COLO668 (cell line): ENCODE measurements around the gene COL25A1.
"Not testable (repeated sequence)": the region's sequence is repeated elsewhere in the genome, so short reads cannot be mapped to it uniquely, and the experiment has no call there.

ENCODE experiments used
- DNase-seq: peaks from one replicate; lab custom pipeline; 2025; ENCODE audit not compliant: unreplicated experiment; lab: John Stamatoyannopoulos, UW

Gene COL25A1

DNA sequence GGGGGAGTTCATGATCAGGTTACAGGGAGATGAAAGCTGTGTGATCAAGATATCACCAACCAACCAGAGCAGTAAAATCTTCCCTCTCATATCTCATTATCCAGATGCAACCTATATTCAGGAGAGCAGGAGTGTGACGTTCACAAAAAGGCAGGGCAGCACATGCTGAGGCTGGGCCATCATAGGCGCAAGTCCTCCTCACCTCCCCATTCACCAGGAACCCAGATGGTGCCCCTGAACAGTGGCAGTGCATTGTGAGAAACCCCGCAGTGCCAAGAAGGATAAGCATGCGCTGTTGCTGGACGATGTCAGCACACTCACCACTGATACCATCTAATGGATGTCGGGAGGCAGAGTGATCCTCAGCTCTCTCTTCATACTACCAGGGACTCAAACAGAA lies 170.9 kb downstream of the COL25A1 start:
- DNase-seq = no peak

DNA sequence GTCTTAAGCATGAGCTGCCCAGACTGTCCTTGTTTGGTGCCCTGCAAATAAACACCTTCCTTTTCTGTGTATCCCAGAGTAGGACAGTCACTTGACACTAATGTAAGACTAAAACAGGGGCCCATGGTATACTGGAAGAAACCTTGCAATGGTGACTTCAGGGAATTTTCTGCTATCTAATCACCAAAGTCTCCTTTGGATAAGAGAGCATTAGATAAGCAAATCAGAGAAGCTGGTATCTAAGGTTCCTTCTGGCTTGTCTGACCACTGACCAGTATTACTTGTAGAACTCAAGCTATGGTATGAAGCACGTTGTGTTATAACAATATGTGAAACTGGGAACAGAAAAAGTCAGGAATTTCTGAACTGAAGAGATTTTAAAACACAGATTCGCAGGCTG lies 173.9 kb downstream of the COL25A1 start:
- DNase-seq = no peak

DNA sequence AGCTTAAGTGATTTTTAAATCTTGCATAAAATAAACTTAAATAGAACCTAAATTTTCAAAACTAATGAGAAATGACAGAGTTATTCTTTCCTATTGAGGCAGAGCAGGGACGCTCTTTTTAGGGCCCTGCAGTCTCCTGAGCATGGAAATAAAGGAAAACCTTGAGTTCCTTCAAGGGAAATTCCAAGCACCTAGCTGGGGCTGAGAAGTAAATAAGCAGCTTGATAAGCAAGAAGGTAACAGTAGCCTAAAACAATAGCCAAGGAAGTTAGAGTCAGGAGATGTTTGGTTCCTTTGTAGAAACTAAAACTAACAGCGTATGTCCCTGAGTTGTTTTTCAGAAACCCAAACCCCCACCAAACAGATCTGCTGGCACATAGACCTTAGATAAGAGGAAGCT lies 174.6 kb downstream of the COL25A1 start:
- DNase-seq = no peak

DNA sequence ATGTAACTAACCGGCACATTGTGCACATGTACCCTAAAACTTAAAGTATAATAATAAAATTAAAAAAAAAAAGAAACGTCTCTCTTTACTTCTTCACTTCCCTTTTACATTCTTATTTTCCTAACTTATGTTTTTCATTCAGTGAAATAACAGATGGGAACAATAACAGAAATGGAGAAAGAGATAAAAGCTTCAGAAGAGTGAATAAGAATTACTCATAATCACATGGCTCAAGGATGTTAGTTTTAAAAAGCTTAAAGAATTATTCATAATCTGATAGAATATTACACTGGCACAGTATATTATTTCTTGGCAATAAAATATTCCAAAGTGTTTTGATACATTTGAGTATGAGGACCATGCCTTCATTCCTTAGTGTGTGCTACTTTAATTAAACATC lies 175.6 kb downstream of the COL25A1 start:
- DNase-seq = no peak

DNA sequence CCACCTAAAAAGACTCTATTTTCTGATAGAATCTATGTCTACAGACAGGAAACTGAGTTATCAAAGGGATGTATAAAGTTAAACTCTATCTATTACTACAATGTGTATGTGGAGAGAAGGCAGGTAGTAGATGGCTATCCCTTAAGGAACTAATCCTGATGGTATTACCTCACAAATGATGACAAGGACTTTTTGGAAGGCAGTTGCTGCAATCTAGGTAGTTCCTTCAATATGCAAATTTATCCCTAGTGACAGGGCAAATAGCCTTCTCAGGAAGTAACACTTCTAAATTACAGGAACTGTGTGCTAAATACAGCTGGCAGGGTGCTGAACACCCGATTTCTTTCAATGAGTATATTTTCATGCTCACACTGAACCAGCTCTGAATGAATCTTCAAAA lies 177.4 kb downstream of the COL25A1 start:
- no peak for DNase-seq

DNA sequence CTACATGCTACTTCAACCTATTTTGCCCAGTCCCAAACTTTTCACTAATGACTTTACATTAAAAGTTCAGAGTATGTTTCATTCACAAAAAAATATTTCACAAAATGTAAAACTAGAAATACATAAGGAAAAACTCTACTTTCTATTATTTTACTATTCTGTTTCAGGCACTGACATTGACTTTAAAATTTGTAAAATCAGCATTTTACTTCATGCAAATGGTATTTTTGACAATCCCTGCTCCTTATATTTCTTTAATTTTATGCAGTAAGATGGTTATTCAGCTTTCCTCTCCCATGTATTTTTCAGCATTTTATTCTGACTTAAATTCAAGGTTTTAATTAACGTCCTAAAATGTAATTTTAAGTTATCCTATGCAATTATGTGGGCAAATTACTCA lies 178.5 kb downstream of the COL25A1 start:
- no peak for DNase-seq

DNA sequence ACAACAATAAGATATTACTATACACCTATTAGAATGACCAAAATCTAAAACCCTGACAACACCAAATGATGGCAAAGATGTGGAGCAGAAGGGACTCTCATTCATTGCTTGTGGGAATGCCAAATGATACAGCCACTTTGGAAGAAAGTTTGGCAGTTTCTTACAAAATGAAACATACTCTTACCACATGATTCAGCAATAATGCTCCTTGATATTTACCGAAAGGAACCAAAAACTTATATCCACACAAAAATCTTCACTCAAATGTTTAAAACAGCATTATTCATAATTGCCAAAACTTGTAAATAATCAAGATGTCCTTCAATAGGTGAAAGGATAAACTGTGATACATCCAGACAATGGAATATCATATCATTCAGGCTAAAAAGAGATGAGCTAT lies 180.9 kb downstream of the COL25A1 start:
- no peak for DNase-seq

DNA sequence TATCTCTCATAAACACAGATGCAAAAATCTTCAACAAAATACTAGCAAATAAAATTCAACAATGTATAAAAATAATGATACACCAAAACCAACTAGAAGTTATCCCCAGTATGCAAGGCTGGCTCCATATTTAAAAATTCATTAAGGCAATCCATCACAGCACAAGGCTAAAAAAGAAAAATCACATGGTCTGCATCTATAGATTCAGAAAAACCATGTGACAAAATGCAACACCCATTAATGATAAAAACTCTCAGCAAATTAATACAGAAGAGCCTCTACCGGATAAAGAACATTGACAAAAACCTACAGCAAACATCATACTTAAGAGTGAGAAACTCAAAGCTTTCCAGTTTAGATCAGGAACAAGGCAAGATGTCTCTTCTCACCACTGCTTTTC lies 182.6 kb downstream of the COL25A1 start:
- no peak for DNase-seq

DNA sequence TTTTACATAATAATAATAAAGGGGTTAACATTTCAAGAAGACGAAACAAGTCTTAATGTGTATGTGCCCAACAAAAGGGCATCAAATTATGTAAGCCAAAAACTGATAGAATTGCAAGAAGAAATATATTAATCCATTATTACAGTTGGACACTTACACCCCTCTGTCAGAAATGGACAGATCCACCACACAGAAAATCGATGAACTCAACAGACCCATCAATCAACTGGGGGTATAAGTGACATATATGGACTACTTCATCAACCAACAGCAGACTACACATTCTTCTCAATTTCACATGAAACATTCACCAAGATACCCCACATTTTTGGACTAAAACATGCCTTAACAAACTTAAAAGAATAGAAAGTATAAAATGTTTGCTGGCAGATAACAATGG lies 183.8 kb downstream of the COL25A1 start:
- no peak for DNase-seq

DNA sequence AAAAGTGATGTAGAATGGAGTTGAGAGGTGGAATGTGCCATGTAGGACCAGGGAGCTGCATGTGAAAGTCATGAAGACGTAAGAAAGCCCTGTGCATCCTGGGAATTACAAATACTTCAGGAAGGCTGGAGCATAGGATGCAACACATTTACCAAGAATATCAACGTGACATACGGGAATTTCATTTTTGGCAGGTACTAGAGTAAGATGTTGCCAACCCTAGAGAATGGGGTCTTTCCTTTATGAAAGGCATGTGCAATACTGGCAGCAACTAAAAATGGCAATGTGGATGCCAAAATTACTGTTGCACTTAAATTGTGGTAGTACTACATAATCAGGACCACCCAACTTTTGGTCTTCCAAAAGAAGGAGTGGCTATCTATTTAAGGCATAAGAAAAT lies 188.0 kb downstream of the COL25A1 start:
- DNase-seq = no peak

DNA sequence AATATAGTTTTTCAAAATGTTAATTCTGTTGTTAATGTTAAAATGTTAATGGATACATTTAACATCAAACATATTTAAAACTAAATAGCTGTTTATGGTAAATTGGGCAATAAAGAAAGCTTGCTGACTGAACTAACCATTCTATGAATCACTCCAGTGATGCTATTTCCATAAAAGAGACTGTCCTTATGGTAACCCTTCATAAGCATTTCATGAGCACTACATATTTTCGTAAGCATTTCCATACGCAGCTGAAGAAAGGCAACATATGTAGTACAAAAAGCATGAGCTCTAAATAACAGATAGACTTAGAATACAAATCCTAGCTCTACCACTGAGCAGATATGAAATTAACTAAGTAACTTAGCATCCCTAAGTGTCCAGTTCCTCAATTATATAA lies 188.9 kb downstream of the COL25A1 start:
- DNase-seq = no peak

DNA sequence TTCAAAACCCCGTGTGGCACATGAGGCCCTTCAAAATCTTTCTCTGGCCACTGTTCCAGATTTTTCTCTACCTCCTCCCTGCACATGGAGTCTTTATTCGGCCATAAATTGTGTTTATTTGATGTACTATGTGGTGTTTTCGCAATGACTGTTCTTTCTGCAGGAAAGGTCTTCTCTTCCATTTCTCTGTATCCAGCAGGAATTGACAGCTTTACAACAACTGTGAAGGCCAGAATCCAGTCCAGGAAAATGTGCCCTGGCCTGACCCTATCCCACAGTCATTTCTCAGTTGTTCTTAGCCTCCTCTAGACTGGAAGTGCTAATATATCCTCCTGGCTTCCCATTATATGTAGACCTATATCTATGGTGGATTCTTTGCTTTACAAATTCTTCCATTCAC lies 191.4 kb downstream of the COL25A1 start:
- DNase-seq = no peak

DNA sequence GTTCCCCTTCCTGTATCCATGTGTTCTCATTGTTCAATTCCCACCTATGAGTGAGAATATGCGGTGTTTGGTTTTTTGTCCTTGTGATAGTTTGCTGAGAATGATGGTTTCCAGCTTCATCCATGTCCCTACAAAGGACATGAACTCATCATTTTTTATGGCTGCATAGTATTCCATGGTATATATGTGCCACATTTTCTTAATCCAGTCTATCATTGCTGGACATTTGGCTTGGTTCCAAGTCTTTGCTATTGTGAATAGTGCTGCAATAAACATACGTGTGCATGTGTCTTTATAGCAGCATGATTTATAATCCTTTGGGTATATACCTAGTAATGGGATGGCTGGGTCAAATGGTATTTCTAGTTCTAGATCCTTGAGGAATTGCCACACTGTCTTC lies 194.2 kb downstream of the COL25A1 start:
- not testable (repeated sequence) for DNase-seq

DNA sequence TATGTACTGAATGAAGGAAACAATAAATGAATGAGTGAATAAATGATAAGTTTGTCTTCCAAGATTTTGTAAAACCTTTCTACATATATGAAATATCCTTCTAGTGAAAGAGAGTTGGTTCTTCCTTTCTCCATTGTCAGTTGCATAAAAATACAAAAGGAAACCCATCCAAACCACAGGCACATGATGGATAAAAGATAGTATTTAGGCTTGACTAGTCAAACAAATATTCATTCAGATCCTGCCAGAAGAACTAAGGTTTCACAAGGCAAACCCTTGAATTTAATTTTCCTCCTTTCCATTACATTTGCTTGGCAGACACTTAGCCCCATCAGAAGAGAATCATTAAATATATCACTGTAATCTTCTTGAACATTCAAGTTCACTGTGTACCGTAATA lies 208.4 kb downstream of the COL25A1 start:
- no peak for DNase-seq

DNA sequence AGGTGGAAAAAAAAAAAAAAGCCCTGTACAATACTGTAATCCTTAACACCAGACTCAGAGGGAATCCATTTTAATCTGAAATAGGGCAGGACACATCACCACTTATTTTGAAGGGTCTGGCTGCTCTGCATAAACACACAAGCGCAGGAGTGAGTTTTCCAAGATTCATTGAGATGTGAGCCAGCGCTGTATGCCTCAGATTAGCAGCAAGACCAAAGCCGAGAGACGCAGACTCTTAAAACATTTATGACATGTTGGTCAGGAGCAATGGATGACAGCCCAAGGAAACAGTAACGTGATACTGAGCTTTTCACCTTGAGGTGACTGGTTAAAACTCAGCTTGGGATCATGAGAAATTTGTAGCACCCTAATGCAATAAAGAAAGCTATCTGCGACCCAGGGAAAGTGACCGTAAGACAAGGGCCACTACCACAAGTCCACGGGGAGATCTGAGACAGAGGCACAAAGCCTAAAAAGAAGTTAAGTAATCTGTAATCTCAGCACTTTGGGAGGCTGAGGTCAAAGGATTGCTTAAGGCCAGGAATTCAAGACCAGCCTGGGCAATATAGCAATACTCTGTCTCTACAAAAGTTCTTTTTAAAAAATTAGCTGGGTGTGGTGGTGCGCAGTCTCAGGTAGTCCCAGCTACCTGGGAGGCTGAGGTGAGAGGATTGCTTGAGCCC lies 210.6 kb downstream of the COL25A1 start:
- no peak for DNase-seq

DNA sequence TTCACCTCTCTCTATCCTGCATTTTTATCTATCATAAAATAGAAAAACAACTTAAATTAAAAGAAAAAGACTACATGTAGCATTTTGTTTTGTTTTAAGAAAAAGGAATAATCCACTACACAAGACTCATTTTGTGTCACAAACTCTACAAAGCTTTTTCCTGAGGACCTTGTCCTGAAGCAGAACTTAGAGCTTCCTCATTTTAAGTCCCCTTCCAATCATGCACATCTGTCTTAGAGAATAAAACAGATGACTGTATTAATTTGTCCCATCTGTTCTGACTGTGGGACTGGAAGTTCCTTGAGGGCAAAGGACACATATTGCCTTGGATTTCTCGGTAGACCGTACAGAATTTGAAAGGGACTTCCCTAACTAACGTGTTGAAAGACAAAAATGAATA lies 218.5 kb downstream of the COL25A1 start:
- DNase-seq = no peak

DNA sequence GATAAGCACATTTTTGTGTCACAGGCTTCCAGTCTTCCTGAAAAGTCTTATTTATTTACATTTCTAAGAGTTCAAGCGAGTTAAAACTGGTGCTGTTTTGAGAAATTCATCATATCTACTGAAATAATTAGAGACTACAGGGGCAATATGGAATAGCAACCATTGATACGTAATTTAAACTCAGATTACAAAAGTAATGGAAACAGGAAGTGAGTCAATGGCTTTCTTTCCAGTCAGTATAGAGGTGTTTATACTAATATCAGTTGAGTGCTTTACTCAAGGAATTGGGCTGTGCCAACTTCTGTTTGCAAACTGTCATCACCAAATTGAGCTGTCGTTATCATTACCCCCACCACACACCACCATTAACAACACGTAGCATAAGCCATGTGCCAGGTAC lies 222.7 kb downstream of the COL25A1 start:
- DNase-seq = no peak

DNA sequence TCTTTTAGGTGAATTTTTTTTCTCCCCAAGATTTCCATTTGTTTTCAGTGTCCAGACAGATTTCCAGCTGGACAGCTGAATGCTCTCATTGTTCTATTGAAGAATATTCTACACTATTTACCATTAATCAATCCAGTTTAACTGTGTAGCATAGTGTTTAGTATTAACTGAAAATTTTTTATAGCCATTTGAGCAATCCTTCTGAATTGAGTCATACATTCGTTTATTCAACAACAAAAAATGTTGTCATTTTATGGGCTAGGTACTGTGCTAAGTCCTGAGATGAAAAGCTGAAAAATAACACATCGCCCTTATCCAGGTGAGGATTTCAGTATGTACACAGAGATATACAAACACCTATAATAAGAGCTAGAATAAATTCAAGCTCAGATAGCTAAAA lies 223.3 kb downstream of the COL25A1 start:
- DNase-seq = no peak

DNA sequence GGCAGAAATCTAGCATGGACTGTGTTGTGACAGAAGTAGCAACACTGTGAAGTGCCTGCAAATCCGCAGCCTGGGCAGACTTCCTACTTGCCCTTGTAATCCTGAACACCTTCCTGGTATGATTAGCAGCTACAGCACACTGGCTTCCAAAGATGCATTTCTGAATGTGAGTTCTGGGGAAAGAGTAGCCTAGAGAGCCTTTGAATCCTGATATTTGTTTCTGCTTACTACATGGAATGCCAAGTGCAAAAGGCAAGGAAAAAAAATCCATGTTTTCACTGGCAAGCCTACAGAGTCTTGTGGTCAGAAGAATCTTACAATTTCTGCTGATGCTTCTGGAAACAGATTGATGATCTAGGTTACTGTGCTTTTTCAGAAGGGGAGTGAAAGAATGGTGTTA lies 223.7 kb downstream of the COL25A1 start:
- no peak for DNase-seq

DNA sequence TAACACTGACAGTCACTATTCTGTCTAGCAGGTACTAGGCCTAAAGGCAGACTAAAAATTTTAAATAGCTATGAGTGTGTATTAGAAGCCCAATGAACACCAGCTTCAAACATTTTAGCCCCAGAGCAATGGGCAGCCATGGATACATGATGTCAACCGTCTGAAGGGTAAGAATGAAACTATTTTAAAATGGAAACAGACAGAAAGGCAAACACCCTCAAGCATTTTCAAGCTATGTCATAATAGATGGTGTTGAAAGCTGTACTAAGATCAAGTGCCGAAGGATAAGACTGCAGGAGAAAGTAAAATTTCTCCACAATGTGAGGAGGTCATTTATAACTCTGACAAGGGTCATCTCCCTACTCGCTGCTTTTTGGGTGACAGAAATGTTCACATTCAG lies 225.0 kb downstream of the COL25A1 start:
- no peak for DNase-seq

DNA sequence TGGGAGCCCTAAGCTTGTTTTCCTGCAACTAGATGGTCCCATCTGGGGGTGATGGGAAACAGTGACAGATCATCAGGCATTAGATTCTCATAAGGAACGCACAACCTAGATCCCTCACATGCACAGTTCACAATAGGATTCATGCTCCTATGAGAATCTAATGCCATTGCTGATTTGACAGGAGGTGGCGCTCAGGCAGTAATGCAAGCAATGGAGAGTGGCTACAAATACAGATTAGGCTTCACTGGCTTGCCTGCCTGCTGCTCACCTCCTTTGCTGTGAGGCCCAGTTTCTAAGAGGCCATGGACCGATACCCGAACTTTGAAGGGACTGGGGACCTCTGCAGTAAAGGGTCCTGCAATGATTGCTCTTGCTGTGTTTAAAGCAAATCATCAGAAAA lies 225.7 kb downstream of the COL25A1 start:
- DNase-seq = not testable (repeated sequence)

DNA sequence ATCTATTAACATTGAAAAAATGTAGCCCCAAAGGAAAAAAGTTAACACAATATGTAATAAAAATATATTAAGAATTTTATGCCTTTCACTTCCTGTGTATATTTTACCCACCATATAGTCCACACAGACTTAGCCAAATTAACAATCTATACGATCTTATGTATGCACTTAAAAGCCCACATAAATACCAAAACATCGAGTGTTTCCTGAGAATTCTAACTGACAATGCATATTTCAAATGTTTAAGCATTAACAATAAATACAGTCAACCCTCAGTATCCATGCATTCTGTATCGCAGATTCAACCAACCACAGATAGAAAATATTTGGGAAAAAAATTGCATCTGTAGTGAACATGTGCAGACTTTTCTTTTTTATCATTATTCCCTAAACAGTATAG lies 226.8 kb downstream of the COL25A1 start:
- DNase-seq = no peak

DNA sequence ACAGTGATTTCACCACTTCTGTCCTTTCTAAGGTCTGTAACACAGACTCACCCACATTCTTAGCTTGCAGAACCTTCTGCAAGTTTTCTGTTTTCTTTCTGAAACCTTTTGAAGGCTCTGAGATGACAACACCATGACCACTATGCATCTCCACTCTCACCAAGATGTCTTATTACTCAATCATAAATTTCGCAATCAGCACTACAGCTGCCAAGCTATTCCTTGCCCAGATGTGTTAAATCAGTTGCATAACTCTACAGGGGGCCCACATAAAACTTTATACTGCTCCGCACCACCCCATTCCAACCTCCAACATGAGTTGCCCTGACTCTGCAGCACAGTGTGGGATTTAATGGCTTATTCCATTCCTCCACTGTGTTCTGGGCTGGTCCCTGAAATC lies 229.9 kb downstream of the COL25A1 start:
- no peak for DNase-seq

DNA sequence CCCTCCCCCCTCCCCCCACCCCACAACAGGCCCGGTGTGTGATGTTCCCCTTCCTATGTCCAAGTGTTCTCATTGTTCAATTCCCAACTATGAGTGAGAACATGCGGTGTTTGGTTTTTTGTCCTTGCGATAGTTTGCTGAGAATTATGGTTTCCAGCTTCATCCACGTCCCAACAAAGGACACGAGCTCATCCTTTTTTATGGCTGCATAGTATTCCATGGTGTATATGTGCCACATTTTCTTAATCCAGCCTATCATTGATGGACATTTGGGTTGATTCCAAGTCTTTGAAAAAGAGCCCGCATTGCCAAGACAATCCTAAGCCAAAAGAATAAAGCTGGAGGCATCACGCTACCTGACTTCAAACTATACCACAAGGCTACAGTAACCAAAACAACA lies 231.8 kb downstream of the COL25A1 start:
- DNase-seq = not testable (repeated sequence)
